Endothelial cell of umbilical vein (primary cell): ENCODE results near the gene GYS1. TPM values are rescaled to one million over a fixed set of nuclear protein-coding genes. Genes with fewer than 3 reads are reported as not detected.
"Not testable (repeated sequence)": the region's sequence is repeated elsewhere in the genome, so short reads cannot be mapped to it uniquely, and the experiment has no call there.

Experiments
- BruUV-seq: library from RNA; stranded (reverse); fragments of 400-500 nt; replicated peaks from 2 replicates; lab custom pipeline; 2021; lab: Mats Ljungman, UMichigan
- CTCF ChIA-PET: fragments of 300-600, 350-600 bp; sonication (Branson Sonifier 250); formaldehyde crosslinking; loops from one replicate; lab custom pipeline; 2021; ENCODE audit warnings: antibody characterized with exemption, inconsistent platforms; lab: Charles Lee
- POLR2A ChIA-PET: fragments of 300-600, 350-600 bp; sonication (Branson Sonifier 250); formaldehyde crosslinking; loops from one replicate; lab custom pipeline; 2021; ENCODE audit warnings: antibody characterized with exemption, inconsistent platforms; lab: Charles Lee
- DNase-seq: peaks from one replicate; pipeline ENCODE4 v3.0.0-alpha.2; 2011; ENCODE audit warnings: low read depth, low spot score
- FAIRE-seq: peaks from 2 replicates; lab custom pipeline; 2011; peaks lifted over from hg19 to GRCh38; lab: Jason Lieb, UNC
- H2AFZ ChIP-seq: 2 replicates; pipeline ENCODE4 v1.6.0; 2012; ENCODE audit warnings: low read depth, low read length, control low read depth, inconsistent platforms
- H3K27ac ChIP-seq: 2 replicates; pipeline ENCODE4 v1.5.1; 2011; ENCODE audit warnings: low read depth, mild to moderate bottlenecking, control low read depth, low read length, moderate library complexity; ENCODE audit not compliant: insufficient read depth
- H3K27me3 ChIP-seq, 2 experiments: 2 replicates each; pipeline versions ENCODE4 v1.6.0 to v1.6.1; 2011; ENCODE audit warnings: low read length in 2 of 2, mixed read lengths in 1 of 2; ENCODE audit not compliant: control insufficient read depth in 2 of 2, insufficient read depth in 2 of 2
- H3K36me3 ChIP-seq, 2 experiments: 2 replicates in 1 of 2; 3 replicates in 1 of 2; pipeline ENCODE4 v1.5.1; 2011; ENCODE audit warnings: low read length in 2 of 2, mild to moderate bottlenecking in 1 of 2, moderate library complexity in 1 of 2; ENCODE audit not compliant: control insufficient read depth in 2 of 2, insufficient read depth in 2 of 2; ENCODE audit errors: extremely low read depth in 1 of 2
- H3K4me1 ChIP-seq: 3 replicates; pipeline ENCODE4 v1.5.1; 2011; ENCODE audit warnings: mild to moderate bottlenecking, low read length; ENCODE audit not compliant: control insufficient read depth, insufficient read depth; ENCODE audit errors: extremely low read depth
- H3K4me2 ChIP-seq: 2 replicates; pipeline ENCODE4 v1.6.1; 2011; ENCODE audit warnings: low read length, control low read depth, mixed read lengths; ENCODE audit not compliant: insufficient read depth
- H3K4me3 ChIP-seq, 3 experiments: fragments of 200-600 bp in 1 of 3; sonication (generic), shearing (Covaris generic) in 1 of 3; replicated peaks in 1 of 3; 2 replicates each; pipeline ENCODE4 v1.5.1; 2011 to 2016; ENCODE audit warnings: control low read depth in 3 of 3, low read length in 3 of 3, mild to moderate bottlenecking in 2 of 3, inconsistent platforms in 1 of 3, low read depth in 1 of 3, moderate library complexity in 1 of 3; ENCODE audit not compliant: insufficient read depth in 1 of 3
- H3K79me2 ChIP-seq: 2 replicates; pipeline ENCODE4 v1.6.0; 2012; ENCODE audit warnings: low read length, inconsistent platforms; ENCODE audit not compliant: control insufficient read depth, insufficient read depth
- H3K9ac ChIP-seq: replicated peaks from 2 replicates; pipeline ENCODE3; 2011; ENCODE audit warnings: low read length, control low read depth; ENCODE audit not compliant: insufficient read depth; ENCODE audit errors: extremely low read depth
- H3K9me1 ChIP-seq: replicated peaks from 3 replicates; pipeline ENCODE4 v1.6.0; 2011; ENCODE audit warnings: mild to moderate bottlenecking, low read length; ENCODE audit not compliant: control insufficient read depth, insufficient read depth; ENCODE audit errors: extremely low read depth
- H3K9me3 ChIP-seq: replicated peaks from 2 replicates; pipeline ENCODE4 v1.5.1; 2012; ENCODE audit warnings: low read length, inconsistent platforms; ENCODE audit not compliant: control insufficient read depth, insufficient read depth
- H4K20me1 ChIP-seq: replicated peaks from 2 replicates; pipeline ENCODE3; 2011; ENCODE audit warnings: mild to moderate bottlenecking, low read length; ENCODE audit not compliant: control insufficient read depth, insufficient read depth; ENCODE audit errors: extremely low read depth
- dilution Hi-C: fragments of 300-500 bp; cut with MboI; formaldehyde crosslinking; loops from one replicate; pipeline ENCODE4 v1.15.0; 2019; ENCODE audit warnings: low sequenced_read_pairs; ENCODE audit not compliant: extremely low pct_ligation_motif_present
- intact Hi-C: fragments of 100-400 bp; cut with micrococcal nuclease; formaldehyde crosslinking; loops from one replicate; pipeline ENCODE4 v1.10.0; 2022
- polyA plus RNA-seq, 4 experiments: library from polyadenylated mRNA; depleted of rRNA in 3 of 4; stranded (reverse) in 3 of 4; unstranded in 1 of 4; fragments of >200 nt; gene quantifications; 2 replicates each; pipeline versions ENCODE4 v1.2.1 to v1.2.3, GENCODE V29; 2011 to 2012; ENCODE audit warnings: missing spikeins in 1 of 4
- total RNA-seq: library from RNA; stranded (reverse); gene quantifications from 2 replicates; pipeline ENCODE4 v1.2.3, GENCODE V29; 2021

The GYS1 gene
- total and polyA plus RNA-seq, 2 donors (not counting 3 experiments of a cell fraction or from before 2014, with no cell fraction given), result 39.0 to 58.9 TPM

DNA sequence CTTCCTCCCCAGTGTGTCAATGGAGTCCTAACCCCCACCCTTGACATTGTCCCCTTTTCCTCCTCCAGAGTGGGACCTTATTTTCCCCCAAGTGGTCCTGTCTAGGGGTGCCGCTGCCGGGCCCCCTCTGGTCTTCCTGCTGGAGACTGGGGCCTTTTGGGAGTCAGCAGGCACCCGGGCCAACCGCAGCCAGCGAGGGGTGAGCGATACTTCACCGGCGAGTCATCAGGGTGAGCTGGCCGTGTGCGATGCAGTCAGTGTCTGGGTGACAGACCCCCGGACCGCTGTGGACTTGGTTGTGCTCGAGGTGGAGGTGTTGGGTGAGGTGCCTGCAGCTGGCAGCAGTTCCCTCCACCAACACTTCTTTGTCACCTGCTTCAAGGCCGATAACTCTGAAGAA, 36.6 kb upstream of the GYS1 start:
- H3K27ac ChIP-seq, H2AFZ ChIP-seq, H3K9ac ChIP-seq, H3K79me2 ChIP-seq, H3K9me3 ChIP-seq, POLR2A ChIA-PET, H3K9me1 ChIP-seq, H4K20me1 ChIP-seq, BruUV-seq, CTCF ChIA-PET, dilution Hi-C loops, H3K27me3 ChIP-seq, intact Hi-C loops, FAIRE-seq, H3K4me3 ChIP-seq, DNase-seq, H3K4me2 ChIP-seq, H3K4me1 ChIP-seq, H3K36me3 ChIP-seq: not testable (repeated sequence)

DNA sequence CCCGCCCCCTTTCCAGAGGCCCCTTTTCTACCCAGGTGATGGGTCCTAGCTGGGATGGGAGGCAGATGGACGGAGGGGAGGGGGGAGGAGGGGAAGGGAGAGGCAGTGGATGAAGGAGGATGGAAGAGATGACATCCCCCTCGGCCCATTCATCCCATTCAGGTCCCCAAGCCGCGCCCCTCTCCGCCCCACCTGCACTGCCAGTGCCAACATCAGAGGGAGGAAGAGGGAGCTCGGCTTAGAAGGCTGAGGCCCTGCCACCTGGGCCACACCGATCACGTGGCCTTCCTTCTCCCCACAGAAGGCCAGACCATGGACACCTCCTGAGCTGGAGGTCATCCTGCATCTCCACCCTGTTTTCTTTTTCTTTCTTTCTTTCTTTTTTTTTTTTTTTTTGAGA, 35.6 kb upstream of the GYS1 start:
- dilution Hi-C loops, H3K9me1 ChIP-seq, H3K27me3 ChIP-seq, H3K36me3 ChIP-seq, H3K79me2 ChIP-seq, H4K20me1 ChIP-seq, H2AFZ ChIP-seq, H3K4me1 ChIP-seq, H3K9ac ChIP-seq, POLR2A ChIA-PET, H3K27ac ChIP-seq, FAIRE-seq, H3K4me3 ChIP-seq, H3K4me2 ChIP-seq, intact Hi-C loops, H3K9me3 ChIP-seq, DNase-seq, BruUV-seq: not testable (repeated sequence)
- CTCF ChIA-PET, result interaction anchor here (1.0 kb wide), 1 partner anchor 29 kb away, joined by 3 read pairs; no protein-coding TSS in a partner anchor

DNA sequence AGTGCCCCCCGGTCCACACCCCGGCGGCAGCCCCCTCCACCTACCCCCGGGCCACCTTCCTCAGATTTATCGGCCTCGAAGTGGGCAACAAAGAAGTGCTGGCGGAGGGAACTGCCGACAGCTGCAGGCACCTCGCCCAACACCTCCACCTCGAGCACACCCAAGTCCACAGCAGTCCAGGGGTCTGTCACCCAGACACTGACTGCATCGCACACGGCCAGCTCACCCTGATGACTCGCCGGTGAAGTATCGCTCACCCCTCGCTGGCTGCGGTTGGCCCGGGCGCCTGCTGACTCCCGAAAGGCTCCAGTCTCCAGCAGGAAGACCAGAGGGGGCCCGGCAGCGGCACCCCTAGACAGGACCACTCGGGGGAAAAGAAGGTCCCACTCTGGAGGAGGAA, 32.5 kb upstream of the GYS1 start:
- H3K4me2 ChIP-seq, H3K27ac ChIP-seq, FAIRE-seq, BruUV-seq, dilution Hi-C loops, H3K9ac ChIP-seq, H2AFZ ChIP-seq, H4K20me1 ChIP-seq, H3K79me2 ChIP-seq, DNase-seq, H3K4me1 ChIP-seq, POLR2A ChIA-PET, H3K27me3 ChIP-seq, H3K9me1 ChIP-seq, H3K36me3 ChIP-seq, H3K4me3 ChIP-seq, intact Hi-C loops, H3K9me3 ChIP-seq: not testable (repeated sequence)
- CTCF ChIA-PET, result interaction anchor here (0.6 kb wide), 1 partner anchor 72 kb away, joined by 3 read pairs; no protein-coding TSS in a partner anchor

DNA sequence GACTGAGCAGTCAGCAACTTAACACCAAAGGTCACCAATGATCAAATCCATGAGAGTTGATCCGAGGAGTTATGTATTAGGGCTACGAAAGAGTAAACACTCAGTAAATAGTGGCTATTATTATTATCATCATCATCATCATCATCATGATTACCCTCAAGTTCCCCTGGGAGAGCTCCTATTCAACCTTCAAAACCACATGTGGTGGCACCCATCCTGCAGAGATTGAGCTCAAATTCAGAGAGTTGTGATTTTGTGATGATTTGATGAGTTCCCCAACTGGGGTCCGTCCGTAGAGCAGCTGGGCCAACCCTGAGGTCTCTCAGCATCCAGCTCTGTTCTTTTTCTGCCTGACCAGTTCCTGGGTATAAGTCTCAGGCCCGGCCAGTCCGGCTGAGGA, 32.0 kb upstream of the GYS1 start:
- H3K4me1 ChIP-seq, H3K4me2 ChIP-seq, H3K9me3 ChIP-seq, DNase-seq, H3K9me1 ChIP-seq, H3K4me3 ChIP-seq, POLR2A ChIA-PET, H3K27me3 ChIP-seq, H2AFZ ChIP-seq, H4K20me1 ChIP-seq, BruUV-seq, H3K9ac ChIP-seq, dilution Hi-C loops, H3K27ac ChIP-seq, H3K79me2 ChIP-seq, FAIRE-seq, H3K36me3 ChIP-seq, intact Hi-C loops: not testable (repeated sequence)
- CTCF ChIA-PET, result interaction anchor here (0.6 kb wide), 1 partner anchor 73 kb away, joined by 3 read pairs; no protein-coding TSS in a partner anchor
